Right ventricle myocardium superior (tissue), 1 donor: ENCODE data around the gene CACHD1. TPM values are rescaled to one million over a fixed set of nuclear protein-coding genes. Genes with fewer than 3 reads are reported as not detected.
A peak's percentile ranks its signal among the peaks of the same experiment; 100 is the strongest.
"Not testable (repeated sequence)": the region's sequence is repeated elsewhere in the genome, so short reads cannot be mapped to it uniquely, and the experiment has no call there.

Experiments used
- ATAC-seq: fragments of 200-7000 bp; cut with Tn5 transposase; one replicate; pipeline ENCODE4 v1.9.1; 2020; ENCODE audit warnings: mild to moderate bottlenecking; ENCODE audit not compliant: poor library complexity
- DNase-seq: peaks from one replicate; pipeline ENCODE4 v3.0.0-alpha.2; 2020
- intact Hi-C: fragments of 100-400 bp; cut with DNase I; formaldehyde crosslinking; loops from one replicate; pipeline ENCODE4 v1.11.2; 2022
- total RNA-seq: library from RNA; stranded (reverse); fragmentation: NEBNext Ultra II Directional; extraction: Animal tissue kit (Norgen Biotek cat#: 25700); gene quantifications from one replicate; pipeline ENCODE4 v1.2.1, GENCODE V29; 2021
- donor health status: DM: no; HTN: yes; CAD: no; lungs with severe emphysema.

The CACHD1 gene
- total RNA-seq, 1 donor from 2014 or later: 4.2 TPM

GRCh38 chr1:64692911-64693310 lies 223.0 kb downstream of the CACHD1 start:
- DNase-seq: no peak
- no peak for ATAC-seq
- intact Hi-C loops: no loop called here

GRCh38 chr1:64693406-64693805 lies 223.5 kb downstream of the CACHD1 start:
- DNase-seq: no peak
- no peak for ATAC-seq
- intact Hi-C loops: no loop called here

DNA sequence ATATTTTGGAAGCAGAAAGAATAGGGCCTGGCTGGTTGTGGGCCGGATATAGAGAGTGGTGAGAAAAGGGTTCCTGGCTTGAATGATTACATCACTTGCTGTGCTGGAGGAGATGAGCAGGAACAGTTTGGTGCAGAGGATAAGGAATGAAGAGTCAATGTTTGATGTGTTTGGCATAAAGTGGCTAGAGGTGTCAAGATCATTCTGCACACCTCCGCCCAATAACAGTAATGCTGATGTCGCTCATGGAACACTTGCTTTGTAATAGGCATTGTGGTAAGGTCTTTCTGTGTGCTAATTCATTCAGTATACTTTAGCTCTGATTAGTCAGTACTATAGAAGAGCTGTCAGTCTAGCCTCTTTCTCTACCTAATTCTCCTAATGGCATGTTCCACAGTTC lies 226.9 kb downstream of the CACHD1 start:
- no peak for DNase-seq
- intact Hi-C loops: no loop called here

GRCh38 chr1:64699327-64699726 lies 229.4 kb downstream of the CACHD1 start:
- ATAC-seq: no peak
- DNase-seq: no peak
- intact Hi-C loops: no loop called here

More for the DNA sequence above, 226.9 kb downstream of the CACHD1 start:
- ATAC-seq: no peak

- ATAC-seq: no peak
- no peak for DNase-seq
- intact Hi-C loops: no loop called here
These were observed 231.1 kb downstream of the CACHD1 start for GRCh38 chr1:64701071-64701470.

GRCh38 chr1:64701886-64702285 lies 232.0 kb downstream of the CACHD1 start:
- intact Hi-C loops: no loop called here
- ATAC-seq: peak; percentile 81
- no peak for DNase-seq

DNA sequence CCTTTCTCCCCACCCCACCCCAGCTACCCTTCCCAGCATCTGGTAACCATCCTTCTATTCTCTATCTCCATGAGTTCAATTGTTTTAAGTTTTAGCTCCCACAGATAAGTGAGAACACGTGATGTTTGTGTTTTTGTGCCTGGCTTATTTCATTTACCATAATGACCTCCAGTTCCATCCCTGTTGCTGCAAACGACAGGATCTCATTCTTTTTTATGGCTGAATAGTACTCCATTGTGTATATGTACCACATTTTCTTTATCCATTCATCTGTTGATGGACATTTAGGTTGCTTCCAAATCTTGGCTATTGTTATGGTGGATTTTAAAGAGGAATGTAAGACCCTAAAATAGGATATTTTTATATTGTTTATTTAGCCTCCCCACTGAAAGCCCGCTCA lies 232.7 kb downstream of the CACHD1 start:
- ATAC-seq, intact Hi-C loops, DNase-seq: not testable (repeated sequence)

GRCh38 chr1:64703600-64703999 lies 233.7 kb downstream of the CACHD1 start:
- no peak for DNase-seq
- intact Hi-C loops: no loop called here
- ATAC-seq: no peak

DNA sequence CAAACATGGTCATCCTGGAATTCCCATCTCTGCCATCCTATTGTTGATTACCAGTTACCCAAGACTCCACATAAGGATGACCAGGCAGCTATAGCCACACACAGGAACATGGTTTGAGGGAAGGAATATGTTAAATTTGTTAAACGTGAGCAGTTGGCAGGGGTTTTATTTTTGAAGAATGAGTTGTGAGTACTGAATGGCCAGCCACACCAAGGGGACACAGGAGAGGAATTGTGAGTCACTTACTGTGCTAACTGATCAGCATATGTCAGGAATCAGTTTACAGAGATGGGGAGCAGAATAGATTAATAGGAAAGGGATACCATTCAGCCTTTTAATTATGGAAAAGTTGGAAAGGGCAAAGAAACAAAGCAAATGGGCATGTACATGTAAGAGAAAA lies 235.7 kb downstream of the CACHD1 start:
- no peak for DNase-seq
- intact Hi-C loops: no loop called here
- no peak for ATAC-seq

GRCh38 chr1:64711266-64711665 lies 241.3 kb downstream of the CACHD1 start:
- DNase-seq (no peak), ATAC-seq (no peak)
- intact Hi-C loops: no loop called here

GRCh38 chr1:64712049-64712448 lies 242.1 kb downstream of the CACHD1 start:
- ATAC-seq (no peak), DNase-seq (no peak)
- intact Hi-C loops: no loop called here

DNA sequence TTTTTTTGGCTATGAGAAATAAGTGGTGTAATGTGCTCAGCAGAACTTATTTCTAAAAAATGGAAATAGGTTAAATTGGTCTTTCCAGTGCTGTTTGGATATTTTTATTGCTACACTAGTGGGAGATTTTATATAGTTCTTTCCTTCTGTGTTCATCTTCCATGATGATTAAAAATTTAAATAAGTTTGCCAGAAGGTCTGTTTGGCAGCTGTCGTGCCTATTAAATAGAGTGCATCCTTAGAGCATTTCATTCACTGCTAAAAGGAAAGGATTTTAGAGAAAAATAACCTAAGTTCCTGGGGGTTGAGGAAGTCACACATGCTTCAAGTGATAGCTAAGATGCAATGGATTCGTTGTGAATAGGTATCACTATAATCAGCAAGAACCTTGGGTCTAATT lies 245.3 kb downstream of the CACHD1 start:
- intact Hi-C loops: no loop called here
- ATAC-seq: no peak
- no peak for DNase-seq

- ATAC-seq: no peak
- intact Hi-C loops: no loop called here
- no peak for DNase-seq
These were observed 251.2 kb downstream of the CACHD1 start for GRCh38 chr1:64721135-64721534.

GRCh38 chr1:64721576-64722145 lies 251.7 kb downstream of the CACHD1 start:
- intact Hi-C loops: no loop called here
- DNase-seq (no peak), ATAC-seq (peak; percentile 56)

DNA sequence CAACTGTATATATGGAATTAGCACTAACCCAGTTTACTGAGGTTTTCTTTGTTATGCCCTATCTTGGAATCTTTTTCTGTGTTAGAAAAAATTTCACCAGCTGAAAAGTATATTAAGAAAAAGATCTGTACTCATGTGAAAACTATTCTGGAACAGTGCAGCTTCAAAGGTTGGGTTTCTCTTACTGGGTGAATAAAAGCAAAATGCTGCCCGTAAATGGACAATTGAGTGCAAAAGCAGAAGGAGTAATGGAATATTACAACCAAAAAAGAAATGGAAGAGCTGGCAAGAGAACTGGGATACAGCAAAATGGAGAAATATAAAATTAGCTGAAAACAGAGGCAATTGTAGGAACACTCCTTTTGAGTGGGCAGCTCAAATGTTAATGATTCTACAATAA lies 257.9 kb downstream of the CACHD1 start:
- DNase-seq: no peak
- no peak for ATAC-seq
- intact Hi-C loops: no loop called here

DNA sequence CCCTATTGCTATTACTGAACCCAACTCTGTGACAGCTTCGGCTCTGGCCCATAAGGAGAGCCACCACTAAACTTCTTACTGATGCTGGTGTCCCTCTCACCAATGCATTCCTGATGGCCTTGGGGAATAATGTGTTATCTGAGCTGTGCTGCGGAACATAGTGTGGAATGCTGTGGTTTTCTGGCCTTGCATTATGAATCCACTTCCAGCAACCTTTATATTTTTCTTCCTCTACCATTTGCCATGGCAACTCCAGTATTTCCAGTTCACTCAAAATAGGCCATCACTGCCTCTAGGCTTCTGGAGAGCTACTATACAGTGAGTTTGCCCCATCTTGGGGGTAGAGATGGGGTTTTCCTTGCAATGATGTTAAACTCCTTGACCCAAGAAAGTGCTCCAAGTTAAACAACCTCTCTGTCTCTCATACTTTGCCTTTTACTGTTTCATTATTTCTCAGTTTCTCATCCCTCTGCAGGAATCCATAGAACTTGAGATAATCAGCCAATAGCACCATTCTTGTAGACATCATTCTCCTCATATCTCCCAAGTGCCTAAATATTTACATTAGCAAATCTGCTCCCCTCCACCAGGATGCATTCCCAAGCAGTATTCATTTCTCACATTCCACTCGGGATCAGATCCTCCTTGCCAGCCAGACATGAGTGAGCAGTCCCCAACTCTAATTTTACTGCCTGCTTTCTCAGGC lies 263.8 kb downstream of the CACHD1 start:
- intact Hi-C loops: no loop called here

GRCh38 chr1:64734287-64734652 lies 264.3 kb downstream of the CACHD1 start:
- intact Hi-C loops: no loop called here
- no peak for ATAC-seq
- no peak for DNase-seq

More for the DNA sequence above, 263.8 kb downstream of the CACHD1 start:
- no peak for ATAC-seq
- DNase-seq: no peak

- ATAC-seq, DNase-seq: not testable (repeated sequence)
- intact Hi-C loops: loop anchor here (10.0 kb wide), 1 partner anchor 84 kb away; no protein-coding TSS in a partner anchor
These were observed 270.8 kb downstream of the CACHD1 start for GRCh38 chr1:64740687-64741086.
